ENCODE data around the gene CFHR4. TPM values are rescaled to one million over a fixed set of nuclear protein-coding genes. Genes with fewer than 3 reads are reported as not detected.
"Not testable (repeated sequence)": the region's sequence is repeated elsewhere in the genome, so short reads cannot be mapped to it uniquely, and the experiment has no call there.

The CFHR4 gene
- total RNA-seq (2014; rRNA removed; shearing (Covaris generic)), result not detected in 2 replicates

- in situ Hi-C loops (cut with HindIII; ENCODE audit: low sequenced_read_pairs), result no loop called here
- no peak for DNase-seq (ENCODE audit: low spot score)
Observed at GRCh38 chr1:196887515-196888239, at the start of gene CFHR4. CFHR4 (plus strand) TSS chr1:196888052; CDS start chr1:196888151, 99 bp downstream.

- DNase-seq (ENCODE audit: low spot score); in situ Hi-C loops (cut with HindIII; ENCODE audit: low sequenced_read_pairs): not testable (repeated sequence)
Observed at GRCh38 chr1:196849613-196850492, 38.0 kb upstream of the CFHR4 start.

- in situ Hi-C loops (cut with HindIII; ENCODE audit: low sequenced_read_pairs), result no loop called here
- no peak for DNase-seq (ENCODE audit: low spot score)
Observed at GRCh38 chr1:196856053-196856452, 31.8 kb upstream of the CFHR4 start.

- in situ Hi-C loops (cut with HindIII; ENCODE audit: low sequenced_read_pairs), result no loop called here
Observed at GRCh38 chr1:196857188-196857587, 30.7 kb upstream of the CFHR4 start.

GRCh38 chr1:196858811-196859210, 29.0 kb upstream of the CFHR4 start:
- in situ Hi-C loops (cut with HindIII; ENCODE audit: low sequenced_read_pairs), result no loop called here
- no peak for DNase-seq (ENCODE audit: low spot score)

More at GRCh38 chr1:196857188-196857587, 30.7 kb upstream of the CFHR4 start:
- DNase-seq (ENCODE audit: low spot score), result no peak

- in situ Hi-C loops (cut with HindIII; ENCODE audit: low sequenced_read_pairs), result no loop called here
- DNase-seq (ENCODE audit: low spot score), result no peak
Observed at GRCh38 chr1:196860323-196860884, 27.4 kb upstream of the CFHR4 start.

GRCh38 chr1:196861429-196861828, 26.4 kb upstream of the CFHR4 start:
- in situ Hi-C loops (cut with HindIII; ENCODE audit: low sequenced_read_pairs), result no loop called here
- no peak for DNase-seq (ENCODE audit: low spot score)

GRCh38 chr1:196866974-196867373, 20.9 kb upstream of the CFHR4 start:
- no peak for DNase-seq (ENCODE audit: low spot score)
- in situ Hi-C loops (cut with HindIII; ENCODE audit: low sequenced_read_pairs), result no loop called here

- in situ Hi-C loops (cut with HindIII; ENCODE audit: low sequenced_read_pairs), result no loop called here
- no peak for DNase-seq (ENCODE audit: low spot score)
Observed at GRCh38 chr1:196873385-196873784, 14.5 kb upstream of the CFHR4 start.

GRCh38 chr1:196875935-196876334, 11.9 kb upstream of the CFHR4 start:
- in situ Hi-C loops (cut with HindIII; ENCODE audit: low sequenced_read_pairs), result no loop called here
- DNase-seq (ENCODE audit: low spot score), result no peak

- DNase-seq (ENCODE audit: low spot score), result no peak
Observed at GRCh38 chr1:196877964-196878363, 9.9 kb upstream of the CFHR4 start.

GRCh38 chr1:196886560-196886959, 1.3 kb upstream of the CFHR4 start:
- in situ Hi-C loops (cut with HindIII; ENCODE audit: low sequenced_read_pairs); DNase-seq (ENCODE audit: low spot score): not testable (repeated sequence)

More at GRCh38 chr1:196877964-196878363, 9.9 kb upstream of the CFHR4 start:
- in situ Hi-C loops (cut with HindIII; ENCODE audit: low sequenced_read_pairs), result no loop called here

- no peak for DNase-seq (ENCODE audit: low spot score)
- in situ Hi-C loops (cut with HindIII; ENCODE audit: low sequenced_read_pairs), result no loop called here
Observed at GRCh38 chr1:196890668-196891067, 2.8 kb downstream of the CFHR4 start.

- in situ Hi-C loops (cut with HindIII; ENCODE audit: low sequenced_read_pairs), result no loop called here
- DNase-seq (ENCODE audit: low spot score), result no peak
Observed at GRCh38 chr1:196891251-196891650, 3.4 kb downstream of the CFHR4 start.

- no peak for DNase-seq (ENCODE audit: low spot score)
- in situ Hi-C loops (cut with HindIII; ENCODE audit: low sequenced_read_pairs), result no loop called here
Observed at GRCh38 chr1:196896355-196896754, 8.5 kb downstream of the CFHR4 start.

GRCh38 chr1:196897158-196897828, 9.4 kb downstream of the CFHR4 start:
- in situ Hi-C loops (cut with HindIII; ENCODE audit: low sequenced_read_pairs), result no loop called here
- DNase-seq (ENCODE audit: low spot score), result no peak

- DNase-seq (ENCODE audit: low spot score), result no peak
- in situ Hi-C loops (cut with HindIII; ENCODE audit: low sequenced_read_pairs), result no loop called here
Observed at GRCh38 chr1:196902344-196902743, 14.5 kb downstream of the CFHR4 start.

- no peak for DNase-seq (ENCODE audit: low spot score)
- in situ Hi-C loops (cut with HindIII; ENCODE audit: low sequenced_read_pairs), result no loop called here
Observed at GRCh38 chr1:196910215-196910614, 22.4 kb downstream of the CFHR4 start.

GRCh38 chr1:196912283-196912682, 24.4 kb downstream of the CFHR4 start:
- DNase-seq (ENCODE audit: low spot score); in situ Hi-C loops (cut with HindIII; ENCODE audit: low sequenced_read_pairs): not testable (repeated sequence)

All from G401 (cell line).